NCI-H128 (cell line): Measurements from ENCODE around the gene NUP153.
A peak's percentile ranks its signal among the peaks of the same experiment; 100 is the strongest.
"Not testable (repeated sequence)": the region's sequence is repeated elsewhere in the genome, so short reads cannot be mapped to it uniquely, and the experiment has no call there.

Experiments
- DNase-seq: peaks from one replicate; lab custom pipeline; 2025; ENCODE audit not compliant: unreplicated experiment; lab: John Stamatoyannopoulos, UW

The NUP153 gene

DNA sequence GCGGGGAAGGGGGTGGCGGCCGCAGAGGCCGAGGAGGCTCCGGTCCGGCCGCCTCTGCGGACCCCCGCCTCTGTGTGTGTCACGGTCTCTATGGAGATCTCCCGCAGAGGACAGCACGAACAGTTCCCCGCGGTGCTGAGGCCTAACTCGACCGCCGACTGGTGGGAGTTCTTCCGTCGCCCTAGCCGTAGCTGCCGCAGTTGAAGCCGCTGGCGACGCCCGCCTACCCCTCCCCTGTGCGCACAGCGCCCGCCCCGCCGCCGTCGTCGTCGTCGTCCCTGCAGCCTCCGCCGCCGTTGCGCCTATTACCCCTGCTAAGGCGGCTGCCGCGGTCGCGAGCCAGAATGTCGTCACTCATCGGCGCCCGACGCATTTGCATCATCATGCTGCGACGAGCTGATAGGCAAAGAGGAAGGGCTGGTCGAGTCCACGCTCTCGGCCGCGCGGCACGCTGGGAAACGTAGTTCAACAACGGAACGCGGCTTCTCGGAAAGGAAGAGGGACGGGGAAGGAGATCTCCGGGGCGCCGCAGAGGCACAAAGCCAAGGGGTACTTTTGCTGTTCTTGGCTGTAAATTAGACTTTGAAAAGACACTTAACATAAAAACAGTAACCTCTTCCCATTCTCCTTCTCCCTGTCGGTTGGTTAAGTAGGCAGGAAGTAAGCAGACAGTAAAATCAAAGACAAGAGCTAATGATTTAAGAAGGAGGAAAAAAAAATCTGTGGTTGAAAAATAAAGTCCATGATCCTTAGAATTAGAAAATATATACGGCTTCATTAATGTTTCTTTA lies at the start of gene NUP153:
TSS of gene NUP153 (minus strand) at position 346 of the 791 bp plus-strand sequence. CDS start 538 bp downstream, outside the sequence.
- peak; percentile 99 for DNase-seq

- DNase-seq: no peak
These were observed 47.5 kb upstream of the NUP153 start for GRCh38 chr6:17754254-17754653.

DNA sequence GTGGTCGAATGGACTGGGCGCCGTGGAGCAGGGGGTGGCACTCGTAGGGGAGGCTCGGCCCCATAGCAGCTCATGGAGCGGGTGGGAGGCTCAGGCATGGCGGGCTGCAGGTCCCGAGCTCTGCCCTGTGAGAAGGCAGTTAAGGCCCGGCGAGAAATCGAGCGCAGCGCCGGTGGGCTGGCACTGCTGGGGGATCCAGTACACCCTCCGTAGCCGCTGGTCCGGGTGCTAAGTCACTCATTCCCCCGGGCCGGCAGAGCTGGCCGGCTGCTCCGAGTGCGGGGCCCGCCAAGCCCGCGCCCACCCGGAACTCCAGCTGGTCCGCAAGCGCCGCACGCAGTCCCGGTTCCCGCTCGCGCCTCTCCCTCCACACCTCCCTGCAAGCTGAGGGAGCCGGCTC lies 38.6 kb upstream of the NUP153 start:
- DNase-seq: not testable (repeated sequence)

GRCh38 chr6:17744757-17745308 lies 38.1 kb upstream of the NUP153 start:
- DNase-seq: not testable (repeated sequence)

- DNase-seq: no peak
These were observed 37.5 kb upstream of the NUP153 start for GRCh38 chr6:17744019-17744756.

GRCh38 chr6:17741507-17741906 lies 34.8 kb upstream of the NUP153 start:
- no peak for DNase-seq

DNA sequence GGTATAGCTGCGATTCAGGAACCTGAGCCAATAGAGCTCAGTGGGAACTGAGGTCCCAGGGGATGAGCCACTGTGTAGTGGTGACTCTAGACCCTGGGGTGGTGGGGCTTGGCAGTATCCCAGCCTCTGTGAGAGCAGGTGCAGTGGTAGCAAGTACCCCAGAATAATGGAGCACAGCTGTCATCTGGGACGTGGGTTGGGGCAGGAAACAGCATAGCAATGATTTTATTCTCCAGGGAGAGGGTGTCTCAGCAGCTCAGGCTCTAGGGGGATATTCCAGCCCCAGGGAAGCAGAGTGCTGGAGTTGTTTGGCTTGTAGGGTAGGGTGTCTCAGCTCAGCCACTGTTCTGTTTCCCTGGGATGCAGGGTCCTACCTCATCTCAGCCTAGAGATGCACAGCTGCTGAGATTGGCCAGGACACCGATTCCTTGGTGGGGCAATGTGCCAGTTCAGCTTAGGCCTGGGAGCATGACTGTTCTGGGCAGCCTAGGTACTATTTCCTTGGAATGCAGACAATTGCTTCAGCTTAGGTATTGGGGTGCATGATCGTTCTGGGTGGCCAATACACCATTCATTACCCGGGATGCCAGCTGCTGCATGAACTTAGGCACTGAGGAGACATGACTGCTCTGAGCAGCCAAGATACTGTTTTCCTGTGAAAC lies 34.0 kb upstream of the NUP153 start:
- no peak for DNase-seq

DNA sequence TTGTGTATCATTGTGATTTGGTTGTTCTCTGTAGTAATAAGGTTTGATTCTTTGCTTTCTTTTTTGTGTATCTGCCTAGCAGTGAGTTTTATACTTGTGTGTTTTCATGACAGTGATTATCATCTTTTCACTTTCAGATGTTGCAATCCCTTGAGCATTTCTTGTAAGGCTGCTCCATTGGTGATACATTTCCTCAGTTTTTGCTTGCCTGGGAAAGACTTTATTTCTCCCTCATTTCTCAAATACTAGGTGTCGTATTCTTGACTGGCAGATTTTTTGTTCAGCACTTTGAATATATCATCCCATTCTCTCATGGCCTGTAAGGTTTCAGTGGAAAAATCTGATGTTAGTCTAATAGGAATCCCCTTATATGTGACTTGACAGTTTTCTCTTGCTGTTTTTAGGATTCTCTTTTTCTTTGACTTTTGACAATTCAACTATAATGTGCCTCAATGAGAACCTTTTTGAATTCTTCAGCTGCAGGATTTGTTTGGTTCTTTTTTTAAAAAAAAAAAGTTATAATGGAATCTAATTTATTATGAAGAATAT lies 31.1 kb upstream of the NUP153 start:
- no peak for DNase-seq

GRCh38 chr6:17735311-17735710 lies 28.6 kb upstream of the NUP153 start:
- DNase-seq: not testable (repeated sequence)

- DNase-seq: no peak
These were observed 23.5 kb upstream of the NUP153 start for GRCh38 chr6:17730078-17730704.

DNA sequence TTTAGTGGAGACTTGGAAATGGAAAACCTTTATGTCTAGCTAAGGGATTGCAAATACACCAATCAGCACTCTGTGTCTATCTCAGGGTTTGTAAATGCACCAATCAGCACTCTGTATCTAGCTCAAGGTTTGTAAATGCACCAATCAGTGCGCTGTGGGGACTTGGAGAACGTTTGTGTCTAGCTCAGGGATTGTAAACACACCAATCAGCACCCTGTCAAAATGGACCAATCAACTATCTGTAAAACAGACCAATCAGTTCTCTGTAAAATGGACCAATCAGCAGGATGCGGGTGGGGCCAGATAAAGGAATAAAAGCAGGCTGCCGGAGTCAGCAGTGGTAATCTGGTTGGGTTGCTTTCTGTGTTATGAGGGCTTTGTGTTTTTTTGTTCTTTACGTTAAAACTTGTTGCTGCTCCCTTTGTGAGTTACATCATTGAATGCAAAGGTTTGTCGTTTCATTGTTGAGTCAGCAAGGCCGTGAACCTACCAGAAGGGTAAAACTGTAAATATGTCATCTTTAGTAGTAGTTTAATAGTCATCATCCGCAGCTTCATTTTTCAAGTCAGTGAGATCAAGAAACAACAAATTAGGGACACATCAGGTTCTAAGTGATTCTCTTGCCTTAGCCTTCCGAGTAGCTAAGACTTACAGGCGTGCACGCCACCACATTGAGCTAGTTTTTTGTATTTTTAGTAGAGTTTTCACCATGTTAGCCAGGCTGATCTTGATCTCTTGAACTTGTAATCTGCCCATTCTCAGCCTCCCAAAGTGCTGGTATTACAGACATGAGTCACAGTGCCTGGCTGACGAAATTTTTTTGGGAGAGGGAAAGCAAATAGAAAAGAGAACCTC lies 22.7 kb upstream of the NUP153 start:
- no peak for DNase-seq

DNA sequence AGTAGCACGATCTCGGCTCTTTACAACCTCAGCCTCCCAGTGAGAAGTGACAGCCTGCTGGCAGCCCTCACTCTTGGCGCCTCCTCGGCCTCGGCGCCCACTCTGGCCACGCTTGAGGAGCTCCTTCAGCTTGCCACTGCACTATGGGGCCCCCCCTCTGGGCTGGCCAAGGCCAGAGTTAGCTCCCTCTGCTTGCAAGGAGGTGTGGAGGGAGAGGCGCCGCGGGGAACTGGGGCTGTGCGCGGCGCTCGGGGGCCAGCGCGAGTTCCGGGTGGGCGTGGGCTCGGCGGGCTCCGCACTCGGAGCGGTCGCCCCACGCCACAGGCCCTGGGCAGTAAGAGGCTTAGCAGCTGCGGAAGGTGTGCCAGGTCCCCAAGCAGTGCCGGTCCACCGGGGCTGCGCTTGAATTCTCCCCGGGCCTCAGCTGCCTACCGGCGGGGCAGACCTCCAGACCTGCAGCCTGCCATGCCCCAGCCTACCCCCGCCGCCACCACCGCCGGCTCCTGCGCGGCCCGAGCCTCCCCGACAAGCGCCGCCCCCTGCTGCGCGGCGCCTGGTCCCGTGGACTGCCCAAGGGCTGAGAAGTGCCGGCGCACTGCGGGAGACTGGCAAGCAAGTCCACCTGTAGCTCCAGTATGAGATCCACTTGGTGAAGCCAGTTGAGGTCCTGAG lies 22.0 kb upstream of the NUP153 start:
- no peak for DNase-seq

DNA sequence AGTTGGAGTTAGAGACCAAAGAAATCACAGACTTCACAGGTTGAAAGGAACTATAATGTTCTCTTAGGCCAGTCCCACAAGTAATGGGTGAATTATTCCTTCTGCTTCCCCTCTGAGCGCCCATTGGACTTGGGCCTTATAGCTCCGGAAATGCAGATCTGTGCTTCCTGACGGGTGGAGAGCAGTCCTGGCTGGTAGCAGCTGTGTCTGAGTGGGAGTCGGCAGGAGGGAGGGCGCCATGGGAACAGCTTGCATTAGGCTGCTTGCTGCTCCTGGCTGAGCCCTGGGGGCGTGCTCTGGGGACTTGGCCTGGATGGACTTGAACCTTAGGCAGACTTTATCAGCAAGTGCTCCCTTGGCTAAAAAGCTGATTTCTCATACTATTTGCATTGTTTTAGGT lies 18.4 kb upstream of the NUP153 start:
- DNase-seq: no peak

DNA sequence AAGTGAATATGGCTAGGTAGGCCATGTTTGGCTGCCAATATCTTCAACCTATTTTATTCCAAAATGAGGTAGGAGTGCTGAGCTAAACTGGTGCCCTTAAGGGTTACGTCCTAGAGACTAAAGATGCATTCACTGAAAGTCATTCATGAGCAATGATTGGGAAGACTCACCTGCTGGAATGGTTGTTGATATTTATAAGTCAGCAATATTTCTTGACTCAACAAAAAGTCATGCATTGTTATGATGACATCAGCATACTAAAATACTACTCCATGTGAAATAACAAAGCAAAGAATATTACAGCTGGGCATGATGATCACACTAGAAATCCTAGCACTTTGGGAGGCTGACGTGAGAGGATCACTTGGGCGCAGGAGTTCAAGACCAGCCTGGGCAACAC lies 17.6 kb upstream of the NUP153 start:
- no peak for DNase-seq

GRCh38 chr6:17721671-17722070 lies 14.9 kb upstream of the NUP153 start:
- no peak for DNase-seq

DNA sequence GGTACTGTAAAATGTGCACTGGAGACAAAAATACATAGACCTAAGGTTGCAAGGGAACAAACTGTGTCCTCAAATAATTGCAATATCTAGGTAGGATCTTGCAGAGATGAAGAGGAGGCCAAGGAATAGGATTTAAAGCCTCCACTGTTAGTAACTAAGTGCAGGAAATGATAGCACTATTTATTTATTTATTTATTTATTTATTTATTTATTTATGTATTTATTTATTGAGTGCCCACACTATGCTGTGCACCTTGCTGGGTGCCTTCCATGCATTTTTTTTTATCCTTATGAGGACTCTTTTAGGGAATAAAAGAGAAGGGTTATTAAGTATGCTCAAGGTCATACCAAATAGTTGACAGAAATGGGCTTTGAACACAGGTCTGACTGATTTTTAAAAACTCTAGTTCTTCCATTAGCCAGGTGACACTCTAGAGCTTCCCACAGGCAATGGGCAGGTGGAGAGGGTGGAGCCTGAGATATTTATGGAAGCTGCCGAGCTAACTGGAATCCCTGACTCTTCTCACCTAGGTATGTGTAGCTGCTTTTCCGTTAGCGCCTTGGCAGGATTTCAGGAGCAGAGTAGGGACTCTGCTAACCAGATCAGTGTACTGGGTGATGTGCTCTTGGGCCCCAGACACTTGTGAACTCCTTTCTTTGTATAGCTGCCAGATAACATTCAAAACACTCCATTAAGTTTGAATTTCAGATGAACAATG lies 12.8 kb upstream of the NUP153 start:
- DNase-seq: no peak

DNA sequence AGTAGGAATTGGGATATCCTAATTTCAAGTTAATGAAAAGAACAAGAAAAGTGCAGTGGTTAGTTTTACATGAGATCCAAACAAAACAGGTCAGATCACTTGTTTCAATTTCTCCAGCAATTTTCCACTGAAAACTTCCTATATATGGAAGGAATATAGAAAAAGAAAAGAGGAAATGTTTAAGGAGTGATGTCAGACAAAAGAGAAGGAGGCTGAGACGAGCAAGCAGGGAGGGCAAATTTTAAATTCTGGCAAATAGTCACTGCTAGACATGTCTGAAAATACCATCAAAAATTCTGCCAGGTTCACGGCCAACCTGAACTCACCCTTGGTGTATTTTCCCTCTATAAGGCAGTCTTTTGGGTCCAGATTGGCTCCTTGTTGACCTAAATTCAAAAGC lies 9.5 kb upstream of the NUP153 start:
- DNase-seq: no peak
